Measurements from ENCODE around the gene BACE1-AS.

DNA sequence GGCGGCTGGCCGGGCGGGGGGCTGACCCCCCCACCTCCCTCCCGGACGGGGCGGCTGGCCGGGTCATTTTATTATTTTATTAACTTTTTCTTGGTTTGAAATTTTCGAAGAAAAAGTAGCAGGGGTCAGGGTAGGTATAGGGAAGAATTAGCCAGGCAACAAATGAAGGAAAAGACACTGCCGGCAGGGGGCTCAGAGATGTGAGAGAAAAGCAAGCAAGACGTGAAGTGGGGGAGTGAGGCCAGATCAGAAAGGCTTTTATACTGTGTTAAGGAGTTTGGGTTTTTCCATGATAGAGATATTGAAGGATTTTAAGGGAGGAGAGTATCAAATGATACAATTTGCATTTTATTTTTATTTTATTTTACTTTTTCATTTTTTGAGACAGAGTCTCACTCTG, 39.6 kb upstream of the BACE1-AS start:
- TF ChIP-seq, protein P1, sequence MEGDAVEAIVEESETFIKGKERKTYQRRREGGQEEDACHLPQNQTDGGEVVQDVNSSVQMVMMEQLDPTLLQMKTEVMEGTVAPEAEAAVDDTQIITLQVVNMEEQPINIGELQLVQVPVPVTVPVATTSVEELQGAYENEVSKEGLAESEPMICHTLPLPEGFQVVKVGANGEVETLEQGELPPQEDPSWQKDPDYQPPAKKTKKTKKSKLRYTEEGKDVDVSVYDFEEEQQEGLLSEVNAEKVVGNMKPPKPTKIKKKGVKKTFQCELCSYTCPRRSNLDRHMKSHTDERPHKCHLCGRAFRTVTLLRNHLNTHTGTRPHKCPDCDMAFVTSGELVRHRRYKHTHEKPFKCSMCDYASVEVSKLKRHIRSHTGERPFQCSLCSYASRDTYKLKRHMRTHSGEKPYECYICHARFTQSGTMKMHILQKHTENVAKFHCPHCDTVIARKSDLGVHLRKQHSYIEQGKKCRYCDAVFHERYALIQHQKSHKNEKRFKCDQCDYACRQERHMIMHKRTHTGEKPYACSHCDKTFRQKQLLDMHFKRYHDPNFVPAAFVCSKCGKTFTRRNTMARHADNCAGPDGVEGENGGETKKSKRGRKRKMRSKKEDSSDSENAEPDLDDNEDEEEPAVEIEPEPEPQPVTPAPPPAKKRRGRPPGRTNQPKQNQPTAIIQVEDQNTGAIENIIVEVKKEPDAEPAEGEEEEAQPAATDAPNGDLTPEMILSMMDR (conservative IDR thresholded peaks at IDR 0.05; ENCODE audit: low read depth, low read length), result no peak
- no peak for TF ChIP-seq EZH2 (IDR thresholded peaks at IDR 0.05; ENCODE audit: low read length, unreplicated experiment)
